Heart left ventricle (tissue), 13 donors: ENCODE results near the gene FSTL5.

Source experiments
- CTCF ChIP-seq, 12 donors: fragments of 200-600 bp; sonication (generic) in 4 of 12; IDR thresholded peaks; one replicate each; pipeline versions ENCODE4 v1.5.0 to v1.8.0; 2018 to 2022; ENCODE audit warnings: antibody characterized with exemption in 12 of 12, mild to moderate bottlenecking in 5 of 12
- POLR2A ChIP-seq, 2 donors: fragments of 450-650 bp; IDR thresholded peaks; one replicate each; pipeline ENCODE4 v1.6.1; 2017; ENCODE audit warnings: antibody characterized with exemption in 2 of 2, mild to moderate bottlenecking in 2 of 2, moderate library complexity in 2 of 2
- donor health status: ischemic (EF 13 %, LVEDD 7.1; RV severe dilation, severe dysfunction).
- donor health status: DM: no; HTN: yes; CAD: no.
- donor health status: DM: no; HTN: no; CAD: no.
- donor health status: ischemic (EF 25% LVEDD 6.9; RV normal size, moderate dysfunction).
- donor health status: ischemic (EF 25% LVEDD 5.7; RV mildly dilated, moderate dysfunction).
- donor health status: ischemic (EF 35%, LVEDD 5.7; RV mildly dilated, moderate dysfunction).
- donor health status: nonischemic (EF 11% LVEDD 7.7; RV severe dilation, severe dysfunction).
- donor health status: DM: yes; HTN: yes; CAD: no.
- donor health status: PGD.
- donor health status: ischemic (EF 29% LVEDD 5.4; RV normal size, mild dysfunction).
- donor health status: nonischemic (EF 23%, LVEDD 6.1; RV moderate dilation, normal function).

- no peak for TF ChIP-seq POLR2A (IDR thresholded peaks at IDR 0.05)
- TF ChIP-seq CTCF (IDR thresholded peaks at IDR 0.05): no peak
These were observed 396.7 kb downstream of the FSTL5 start for GRCh38 chr4:161767116-161767515.
